ENCODE results near the gene C16orf46.

C16orf46 gene

DNA sequence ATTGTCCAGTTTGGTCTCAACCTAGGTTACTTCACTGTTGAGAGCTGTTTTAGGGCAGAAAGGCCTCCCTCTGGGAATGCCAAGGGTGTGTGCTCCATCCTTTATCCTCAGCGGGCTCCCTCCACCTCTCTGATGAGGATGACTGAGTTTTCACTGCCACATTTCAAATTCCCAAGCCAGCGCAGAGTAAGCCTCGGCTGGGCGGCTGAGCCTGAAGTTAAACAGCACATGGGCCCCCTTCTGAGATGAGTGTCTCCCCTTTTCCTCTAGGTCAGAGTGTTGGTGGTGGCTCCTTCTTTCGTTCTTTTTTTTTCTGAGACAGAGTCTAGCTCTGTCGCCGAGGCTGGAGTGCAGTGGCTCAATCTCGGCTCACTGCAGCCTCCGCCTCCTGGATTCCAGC lies 24.7 kb upstream of the C16orf46 start:
- no peak overlapping the region for H2AFZ ChIP-seq (ENCODE audit: low read length, unreplicated experiment)
- no peaks in the 10 kb centered on the region for H3K27me3 ChIP-seq (ENCODE audit: insufficient read depth, low read length)
- no peaks in the 10 kb centered on the region for H3K4me1 ChIP-seq (ENCODE audit: control insufficient read depth, insufficient read depth, low read length, unreplicated experiment)
- H3K27ac ChIP-seq (ENCODE audit: low read depth, low read length), result no peak overlapping the region
- no peaks in the 10 kb centered on the region for H3K36me3 ChIP-seq (ENCODE audit: insufficient read depth, low read length)
- H3K79me2 ChIP-seq (ENCODE audit: control insufficient read depth, insufficient read depth, low read length, unreplicated experiment), result no peaks in the 10 kb centered on the region
- H3K4me3 ChIP-seq (ENCODE audit: low read depth, low read length), result no peak overlapping the region

DNA sequence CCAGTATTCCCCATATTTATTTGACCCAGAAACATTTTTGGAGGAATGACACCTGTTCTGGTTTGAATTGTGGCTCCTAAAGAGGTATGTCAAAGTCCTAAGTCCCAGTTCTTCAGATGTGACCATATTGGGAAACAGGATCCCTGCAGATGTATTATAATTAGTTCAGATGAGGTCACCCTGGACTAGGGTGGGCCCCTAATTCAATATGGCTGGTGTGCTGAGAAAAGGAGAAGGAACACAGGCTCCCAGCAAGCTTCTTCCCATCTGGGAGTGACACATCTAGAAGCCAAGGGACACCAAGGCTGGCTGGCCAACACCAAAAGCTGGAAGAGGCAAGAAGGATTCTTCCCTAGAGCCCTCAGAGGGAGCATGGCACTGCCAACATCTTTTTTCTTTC lies 22.9 kb upstream of the C16orf46 start:
- no peaks in the 10 kb centered on the region for H3K36me3 ChIP-seq (ENCODE audit: insufficient read depth, low read length)

DNA sequence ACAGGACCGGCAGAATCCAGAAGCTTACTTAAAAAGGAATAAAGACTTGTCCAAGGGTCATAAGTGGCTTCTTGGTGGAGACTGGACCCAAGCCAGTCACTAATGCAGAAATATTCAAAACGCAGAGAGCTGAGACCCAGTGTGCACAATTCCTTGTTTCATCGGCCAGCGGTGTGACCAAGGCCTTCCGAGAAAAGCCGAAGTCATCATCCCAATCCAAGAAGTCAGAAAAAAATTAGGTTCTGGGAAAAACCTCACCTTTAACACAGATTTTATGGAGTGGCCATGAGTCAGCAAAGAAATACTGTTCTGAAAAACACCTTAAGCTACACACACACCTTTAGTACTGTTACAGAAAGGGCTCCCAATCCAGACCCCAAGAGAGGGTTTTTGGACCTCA lies 20.2 kb upstream of the C16orf46 start:
- peaks cover 4% of the 10 kb centered on the region for H3K4me1 ChIP-seq (ENCODE audit: control insufficient read depth, insufficient read depth, low read length, unreplicated experiment)
- no peaks in the 10 kb centered on the region for H3K36me3 ChIP-seq (ENCODE audit: insufficient read depth, low read length)
- peaks cover 21% of the 10 kb centered on the region for H3K79me2 ChIP-seq (ENCODE audit: control insufficient read depth, insufficient read depth, low read length, unreplicated experiment)
- H2AFZ ChIP-seq (ENCODE audit: low read length, unreplicated experiment), result peak overlapping the region; percentile 83
- no peak overlapping the region for H3K27ac ChIP-seq (ENCODE audit: low read depth, low read length)
- 0 out of 2 replicates have a peak overlapping the region, but pooled peaks have one; percentile 44 for H3K4me3 ChIP-seq (ENCODE audit: low read depth, low read length)
- no peaks in the 10 kb centered on the region for H3K27me3 ChIP-seq (ENCODE audit: insufficient read depth, low read length)

More for the DNA sequence above, 22.9 kb upstream of the C16orf46 start:
- H3K4me1 ChIP-seq (ENCODE audit: control insufficient read depth, insufficient read depth, low read length, unreplicated experiment), result no peaks in the 10 kb centered on the region
- no peaks in the 10 kb centered on the region for H3K79me2 ChIP-seq (ENCODE audit: control insufficient read depth, insufficient read depth, low read length, unreplicated experiment)
- H3K27ac ChIP-seq (ENCODE audit: low read depth, low read length), result no peak overlapping the region
- H2AFZ ChIP-seq (ENCODE audit: low read length, unreplicated experiment), result no peak overlapping the region
- H3K4me3 ChIP-seq (ENCODE audit: low read depth, low read length), result no peak overlapping the region
- no peaks in the 10 kb centered on the region for H3K27me3 ChIP-seq (ENCODE audit: insufficient read depth, low read length)

DNA sequence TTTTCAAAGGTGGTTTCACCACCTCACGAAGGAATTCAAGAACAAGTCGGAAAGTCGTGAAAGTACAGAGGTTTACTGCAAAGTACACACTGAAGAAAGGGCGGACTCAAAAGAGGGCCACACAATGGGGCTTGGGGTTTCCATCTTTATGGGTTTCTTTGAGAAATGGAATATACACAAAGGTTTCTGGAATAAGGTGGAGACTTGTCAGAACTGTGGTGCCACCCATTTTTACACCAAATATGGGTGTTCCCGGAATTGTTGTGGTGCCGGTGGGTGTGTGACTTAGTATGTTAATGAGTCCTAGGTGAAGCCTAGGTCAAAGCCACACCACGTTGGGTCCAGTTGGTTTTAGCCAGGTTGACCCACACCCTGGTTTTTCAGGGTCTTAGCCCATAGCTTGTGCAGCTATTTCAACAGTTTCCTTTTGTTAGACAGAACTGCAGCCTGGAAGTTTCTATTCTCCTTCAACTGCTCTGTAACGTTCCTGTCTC lies 19.7 kb upstream of the C16orf46 start:
- Histone ChIP-seq H3K27ac (ENCODE audit: low read depth, low read length) (no peak overlapping the region), H3K4me3 (ENCODE audit: low read depth, low read length) (peak overlapping the region; percentile 44), H3K79me2 (ENCODE audit: control insufficient read depth, insufficient read depth, low read length, unreplicated experiment) (peaks cover 26% of the 10 kb centered on the region), H2AFZ (ENCODE audit: low read length, unreplicated experiment) (peak overlapping the region; percentile 83), H3K4me1 (ENCODE audit: control insufficient read depth, insufficient read depth, low read length, unreplicated experiment) (peaks cover 4% of the 10 kb centered on the region), H3K27me3 (ENCODE audit: insufficient read depth, low read length) (no peaks in the 10 kb centered on the region), H3K36me3 (ENCODE audit: insufficient read depth, low read length) (no peaks in the 10 kb centered on the region)

DNA sequence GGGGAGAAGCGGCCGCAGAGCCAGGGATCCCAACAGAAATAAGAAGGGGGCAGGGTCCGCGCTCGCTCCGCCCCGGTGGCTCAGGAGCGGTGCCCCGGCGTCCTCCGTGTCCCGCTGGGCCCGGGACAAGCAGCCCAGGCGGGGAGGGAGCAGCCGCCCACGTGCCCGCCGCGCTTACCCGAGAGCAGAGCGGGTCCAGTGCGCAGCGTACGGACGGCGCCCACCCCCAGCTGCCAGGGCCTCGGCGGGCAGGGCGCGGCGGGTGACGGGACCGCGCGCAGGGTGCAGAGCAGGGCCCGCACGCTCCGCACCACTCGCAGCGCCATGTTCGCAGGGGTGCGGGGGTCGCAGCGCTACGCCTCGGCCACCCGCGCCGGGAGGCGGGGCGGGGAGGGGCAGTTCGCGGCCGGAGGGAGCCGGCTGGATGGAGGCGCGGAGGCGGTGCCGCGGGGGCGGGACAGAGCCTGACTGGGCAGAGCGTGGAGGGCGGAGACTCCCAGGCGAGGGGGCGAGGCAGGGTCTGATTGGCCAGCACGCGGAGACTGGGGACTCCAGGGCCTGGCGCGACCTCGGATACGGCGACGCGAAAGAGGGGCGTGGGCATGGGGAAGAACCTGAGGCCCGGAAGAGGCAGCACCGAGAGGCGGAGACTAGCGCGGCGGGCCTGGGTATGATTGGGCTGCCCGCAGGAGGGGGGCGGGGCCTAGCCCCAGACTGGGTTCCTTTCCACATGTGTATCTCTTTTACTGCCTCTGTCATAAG lies 19.1 kb upstream of the C16orf46 start, which contains the start of gene GCSH:
Gene GCSH (minus strand): TSS at position 443 of the 762 bp plus-strand sequence. CDS start 117 bp downstream, at position 326.
- peak within 1 kb of the TSS; percentile 12; the same call in 1 of the 2 replicates for H3K27ac ChIP-seq (ENCODE audit: low read depth, low read length)
- H3K36me3 ChIP-seq (ENCODE audit: insufficient read depth, low read length), result no peaks in the 10 kb centered on the region
- peak within 1 kb of the TSS; percentile 87 for H3K4me3 ChIP-seq (ENCODE audit: low read depth, low read length)
- H2AFZ ChIP-seq (ENCODE audit: low read length, unreplicated experiment), result peak within 1 kb of the TSS; percentile 88
- peaks cover 29% of the 10 kb centered on the region for H3K79me2 ChIP-seq (ENCODE audit: control insufficient read depth, insufficient read depth, low read length, unreplicated experiment)
- H3K4me1 ChIP-seq (ENCODE audit: control insufficient read depth, insufficient read depth, low read length, unreplicated experiment), result peaks cover 4% of the 10 kb centered on the region
- no peaks in the 10 kb centered on the region for H3K27me3 ChIP-seq (ENCODE audit: insufficient read depth, low read length)

DNA sequence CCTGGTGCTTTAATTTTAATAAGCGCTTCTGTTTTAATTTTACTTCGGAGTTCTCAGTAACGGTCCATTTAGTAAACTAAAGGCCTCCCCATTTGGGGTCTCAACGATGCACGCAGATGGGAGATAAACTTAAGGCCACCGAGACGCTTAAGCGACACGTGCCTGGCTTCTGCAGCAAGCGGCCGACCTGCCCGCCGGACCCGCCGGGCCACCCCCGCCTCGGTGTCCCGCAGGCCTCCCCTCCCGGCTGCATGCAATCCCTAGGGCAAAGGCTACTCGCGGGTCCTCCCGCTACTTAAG lies 18.6 kb upstream of the C16orf46 start:
- Histone ChIP-seq H3K4me1 (ENCODE audit: control insufficient read depth, insufficient read depth, low read length, unreplicated experiment) (peaks cover 4% of the 10 kb centered on the region), H3K79me2 (ENCODE audit: control insufficient read depth, insufficient read depth, low read length, unreplicated experiment) (peaks cover 34% of the 10 kb centered on the region), H3K36me3 (ENCODE audit: insufficient read depth, low read length) (no peaks in the 10 kb centered on the region), H3K27me3 (ENCODE audit: insufficient read depth, low read length) (no peaks in the 10 kb centered on the region), H2AFZ (ENCODE audit: low read length, unreplicated experiment) (peak overlapping the region; percentile 88), H3K4me3 (ENCODE audit: low read depth, low read length) (peak overlapping the region; percentile 87), H3K27ac (ENCODE audit: low read depth, low read length) (peak overlapping the region; percentile 12; the same call in 1 of the 2 replicates)

DNA sequence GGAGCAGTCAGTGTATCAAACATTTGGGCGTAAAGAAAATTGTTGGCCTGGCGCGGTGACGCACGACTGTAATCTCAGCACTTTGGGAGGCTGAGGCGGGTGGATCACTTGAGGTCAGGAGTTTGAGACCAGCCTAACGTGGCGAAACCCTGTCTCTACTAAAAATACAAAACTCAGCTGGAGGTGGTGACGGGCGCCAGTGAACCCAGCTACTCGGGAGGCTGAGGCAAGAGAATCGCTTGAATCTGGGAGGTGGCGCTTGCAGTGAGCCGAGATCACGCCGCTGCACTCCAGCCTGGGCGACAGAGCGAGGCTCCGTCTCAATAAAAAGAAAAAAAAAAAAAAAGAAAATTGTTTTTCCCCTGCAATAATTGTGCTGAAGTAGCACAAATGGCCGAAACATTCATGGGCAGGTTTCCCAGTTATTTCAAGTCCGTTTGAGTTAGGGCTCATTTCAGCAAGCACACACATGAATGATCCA lies 17.8 kb upstream of the C16orf46 start:
- Histone ChIP-seq H3K4me1 (ENCODE audit: control insufficient read depth, insufficient read depth, low read length, unreplicated experiment) (peaks cover 4% of the 10 kb centered on the region), H3K27me3 (ENCODE audit: insufficient read depth, low read length) (no peaks in the 10 kb centered on the region), H3K36me3 (ENCODE audit: insufficient read depth, low read length) (no peaks in the 10 kb centered on the region), H3K79me2 (ENCODE audit: control insufficient read depth, insufficient read depth, low read length, unreplicated experiment) (peaks cover 36% of the 10 kb centered on the region), H2AFZ (ENCODE audit: low read length, unreplicated experiment) (no peak overlapping the region), H3K27ac (ENCODE audit: low read depth, low read length) (no peak overlapping the region), H3K4me3 (ENCODE audit: low read depth, low read length) (peak overlapping the region; percentile 87)

DNA sequence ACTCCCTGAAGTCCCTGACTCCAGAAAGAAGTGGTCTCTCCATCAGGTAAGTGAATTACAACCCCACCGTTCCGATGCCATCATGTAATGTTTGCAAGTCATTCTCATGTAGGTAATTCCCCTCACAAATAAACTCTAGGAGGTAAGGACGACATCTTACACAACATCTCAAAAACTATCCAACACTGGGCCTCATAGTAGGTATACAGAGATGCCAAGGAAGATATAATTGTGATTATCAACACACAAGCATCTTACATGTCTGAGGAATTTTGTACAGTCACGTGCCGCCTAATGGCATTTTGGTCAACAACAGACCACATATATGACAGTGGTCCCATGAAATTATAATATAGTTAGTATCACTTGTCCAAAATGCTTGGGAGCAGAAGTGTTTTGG lies 11.8 kb upstream of the C16orf46 start:
- no peak overlapping the region for H3K4me3 ChIP-seq (ENCODE audit: low read depth, low read length)
- H3K36me3 ChIP-seq (ENCODE audit: insufficient read depth, low read length), result no peaks in the 10 kb centered on the region
- no peak overlapping the region for H3K27ac ChIP-seq (ENCODE audit: low read depth, low read length)
- peaks cover 40% of the 10 kb centered on the region for H3K79me2 ChIP-seq (ENCODE audit: control insufficient read depth, insufficient read depth, low read length, unreplicated experiment)
- H3K27me3 ChIP-seq (ENCODE audit: insufficient read depth, low read length), result no peaks in the 10 kb centered on the region
- H3K4me1 ChIP-seq (ENCODE audit: control insufficient read depth, insufficient read depth, low read length, unreplicated experiment), result no peaks in the 10 kb centered on the region
- H2AFZ ChIP-seq (ENCODE audit: low read length, unreplicated experiment), result no peak overlapping the region

DNA sequence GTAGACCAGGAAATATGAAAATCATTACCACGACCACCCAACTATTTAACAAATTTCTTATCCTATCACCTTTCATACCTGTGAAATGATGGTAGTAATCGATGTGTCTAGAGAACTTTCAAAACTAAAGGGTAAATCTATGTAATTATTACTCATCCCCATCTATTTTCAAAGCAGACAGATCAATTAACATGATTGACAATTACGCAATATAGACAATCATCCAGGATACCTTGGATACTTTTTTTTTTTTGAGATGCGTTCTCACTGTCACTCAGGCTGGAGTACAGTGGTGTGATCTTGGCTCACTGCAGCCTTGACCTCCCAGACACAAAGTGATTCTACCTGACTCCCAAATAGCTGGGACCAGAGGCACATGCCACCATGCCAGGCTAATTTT lies 4.0 kb upstream of the C16orf46 start:
- Histone ChIP-seq H3K36me3 (ENCODE audit: insufficient read depth, low read length) (no peaks in the 10 kb centered on the region), H3K4me1 (ENCODE audit: control insufficient read depth, insufficient read depth, low read length, unreplicated experiment) (peaks cover 6% of the 10 kb centered on the region), H3K27ac (ENCODE audit: low read depth, low read length) (no peak overlapping the region), H3K27me3 (ENCODE audit: insufficient read depth, low read length) (no peaks in the 10 kb centered on the region), H3K4me3 (ENCODE audit: low read depth, low read length) (no peak overlapping the region), H2AFZ (ENCODE audit: low read length, unreplicated experiment) (no peak overlapping the region), H3K79me2 (ENCODE audit: control insufficient read depth, insufficient read depth, low read length, unreplicated experiment) (no peaks in the 10 kb centered on the region)

DNA sequence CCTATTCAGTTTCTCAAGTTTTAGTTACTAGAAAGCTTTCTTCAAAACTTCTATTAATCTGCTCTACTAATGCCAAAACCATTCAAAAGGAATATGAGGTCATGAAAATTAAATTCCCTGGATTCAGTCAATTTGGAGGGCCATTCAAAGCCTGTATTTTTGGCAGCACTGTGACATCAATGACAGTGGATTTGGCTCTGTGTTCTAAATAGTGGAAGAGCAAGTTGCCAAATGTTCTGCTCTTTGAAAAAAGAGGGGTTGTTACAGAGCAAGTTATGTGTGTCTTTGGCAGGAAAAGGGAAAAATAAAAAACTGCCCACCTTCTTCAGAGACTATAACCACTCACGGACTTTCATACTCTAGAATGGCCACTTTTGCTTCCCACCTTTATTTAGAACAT lies 3.2 kb upstream of the C16orf46 start:
- H3K36me3 ChIP-seq (ENCODE audit: insufficient read depth, low read length), result no peaks in the 10 kb centered on the region
- peaks cover 6% of the 10 kb centered on the region for H3K4me1 ChIP-seq (ENCODE audit: control insufficient read depth, insufficient read depth, low read length, unreplicated experiment)
- no peak overlapping the region for H2AFZ ChIP-seq (ENCODE audit: low read length, unreplicated experiment)
- H3K27ac ChIP-seq (ENCODE audit: low read depth, low read length), result no peak overlapping the region
- H3K79me2 ChIP-seq (ENCODE audit: control insufficient read depth, insufficient read depth, low read length, unreplicated experiment), result no peaks in the 10 kb centered on the region
- no peak overlapping the region for H3K4me3 ChIP-seq (ENCODE audit: low read depth, low read length)
- H3K27me3 ChIP-seq (ENCODE audit: insufficient read depth, low read length), result no peaks in the 10 kb centered on the region

DNA sequence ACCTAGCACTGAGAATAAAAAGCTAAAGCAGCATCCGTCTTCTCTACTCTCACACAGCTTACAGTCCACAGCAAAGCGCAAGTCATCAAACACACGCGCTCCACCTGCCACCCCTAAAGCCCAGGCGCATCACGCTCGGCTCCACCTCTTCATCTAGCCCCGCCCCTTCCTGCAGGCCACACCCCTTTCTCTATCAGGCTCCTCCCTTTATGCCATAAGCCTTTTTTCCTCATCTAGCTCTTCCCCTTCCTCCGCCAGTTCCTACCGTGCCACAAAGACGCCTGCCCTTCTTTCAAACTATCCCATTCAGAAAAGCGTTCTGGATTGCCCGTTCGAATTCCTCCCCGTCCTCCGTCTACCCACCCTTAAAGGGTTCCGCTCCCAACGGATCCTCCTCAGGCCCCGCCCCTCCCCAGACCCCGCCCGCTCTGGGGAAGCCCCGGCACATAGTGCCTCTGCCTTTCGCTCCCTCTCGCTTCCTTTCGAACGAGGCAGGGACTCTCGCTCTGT lies 417 bp downstream of the C16orf46 start:
- peak overlapping the region; percentile 76 for H3K27ac ChIP-seq (ENCODE audit: low read depth, low read length)
- H3K27me3 ChIP-seq (ENCODE audit: insufficient read depth, low read length), result no peaks in the 10 kb centered on the region
- peak overlapping the region; percentile 84 for H3K4me3 ChIP-seq (ENCODE audit: low read depth, low read length)
- H3K36me3 ChIP-seq (ENCODE audit: insufficient read depth, low read length), result no peaks in the 10 kb centered on the region
- H3K4me1 ChIP-seq (ENCODE audit: control insufficient read depth, insufficient read depth, low read length, unreplicated experiment), result peaks cover 10% of the 10 kb centered on the region
- peak overlapping the region; percentile 78 for H2AFZ ChIP-seq (ENCODE audit: low read length, unreplicated experiment)
- H3K79me2 ChIP-seq (ENCODE audit: control insufficient read depth, insufficient read depth, low read length, unreplicated experiment), result no peaks in the 10 kb centered on the region
